IMR-90 (cell line): Measurements from ENCODE around the gene RAPGEF1. TPM values are rescaled to one million over a fixed set of nuclear protein-coding genes. Genes with fewer than 3 reads are reported as not detected.

Source experiments
- ATAC-seq: fragments of 200-7000 bp; cut with Tn5 transposase; 2 replicates; pipeline ENCODE4 v1.9.1; 2020; ENCODE audit warnings: low read depth, mild to moderate bottlenecking, moderate library complexity
- BruUV-seq: library from RNA; stranded (reverse); fragments of 400-500 nt; replicated peaks from 2 replicates; lab custom pipeline; 2021; lab: Mats Ljungman, UMichigan
- CTCF ChIA-PET: fragments of 300-600 bp; formaldehyde crosslinking; extraction: SDS; loops from one replicate; lab custom pipeline; 2021; ENCODE audit warnings: antibody characterized with exemption; lab: Yijun Ruan, JAX
- POLR2A ChIA-PET: fragments of 300-600 bp; sonication (Branson Sonifier 250); formaldehyde crosslinking; loops from one replicate; lab custom pipeline; 2022; ENCODE audit warnings: antibody characterized with exemption; ENCODE audit not compliant: unreplicated experiment; lab: Charles Lee
- DNase-seq: peaks from one replicate; pipeline ENCODE4 v3.0.0; 2013
- H2AFZ ChIP-seq: replicated peaks from 2 replicates; pipeline ENCODE3; 2013; ENCODE audit warnings: low read length, mild to moderate bottlenecking; ENCODE audit not compliant: poor library complexity
- H2AK5ac ChIP-seq: 2 replicates; pipeline ENCODE4 v1.6.1; 2013; ENCODE audit warnings: low read depth, low read length, inconsistent platforms
- H2AK9ac ChIP-seq: replicated peaks from 2 replicates; pipeline ENCODE3; 2013; ENCODE audit warnings: mild to moderate bottlenecking, low read depth, low read length, moderate library complexity; ENCODE audit not compliant: poor library complexity
- H2BK120ac ChIP-seq: 2 replicates; pipeline ENCODE4 v1.6.1; 2013; ENCODE audit warnings: low read depth, low read length, inconsistent platforms
- H2BK15ac ChIP-seq: 3 replicates; pipeline ENCODE4 v1.6.1; 2013; ENCODE audit warnings: low read depth, low read length, inconsistent platforms
- H2BK20ac ChIP-seq: 2 replicates; pipeline ENCODE4 v1.6.1; 2013; ENCODE audit warnings: low read depth, mild to moderate bottlenecking, inconsistent platforms, low read length, moderate library complexity
- H2BK5ac ChIP-seq: 2 replicates; pipeline ENCODE4 v1.6.1; 2013; ENCODE audit warnings: mild to moderate bottlenecking, low read depth, low read length, inconsistent platforms; ENCODE audit not compliant: poor library complexity, severe bottlenecking
- H3K14ac ChIP-seq: replicated peaks from 2 replicates; pipeline ENCODE4 v1.6.1; 2013; ENCODE audit warnings: low read depth, low read length, inconsistent platforms
- H3K18ac ChIP-seq: 2 replicates; pipeline ENCODE4 v1.6.1; 2013; ENCODE audit warnings: low read depth, low read length, control low read depth
- H3K23ac ChIP-seq: 2 replicates; pipeline ENCODE4 v1.6.1; 2013; ENCODE audit warnings: low read depth, low read length, inconsistent platforms
- H3K27ac ChIP-seq: 2 replicates; pipeline ENCODE4 v1.5.1; 2013; ENCODE audit warnings: mild to moderate bottlenecking, control low read depth, low read length; ENCODE audit not compliant: insufficient read depth
- H3K27me3 ChIP-seq: 2 replicates; pipeline ENCODE4 v1.6.1; 2013; ENCODE audit warnings: low read length; ENCODE audit not compliant: control insufficient read depth, insufficient read depth
- H3K36me3 ChIP-seq: 2 replicates; pipeline ENCODE4 v1.6.1; 2013; ENCODE audit warnings: low read length, mixed read lengths; ENCODE audit not compliant: control insufficient read depth, insufficient read depth
- H3K4ac ChIP-seq: 2 replicates; pipeline ENCODE4 v1.6.1; 2013; ENCODE audit warnings: low read depth, low read length, inconsistent platforms
- H3K4me1 ChIP-seq: 2 replicates; pipeline ENCODE4 v1.6.1; 2013; ENCODE audit warnings: low read length, mixed read lengths; ENCODE audit not compliant: control insufficient read depth, insufficient read depth
- H3K4me2 ChIP-seq: 2 replicates; pipeline ENCODE4 v1.6.1; 2013; ENCODE audit warnings: low read depth, mild to moderate bottlenecking, control low read depth, low read length, moderate library complexity
- H3K4me3 ChIP-seq: 2 replicates; pipeline ENCODE4 v1.5.1; 2013; ENCODE audit warnings: low read depth, mild to moderate bottlenecking, control low read depth, low read length, moderate library complexity; ENCODE audit not compliant: insufficient read depth
- H3K56ac ChIP-seq: 2 replicates; pipeline ENCODE4 v1.6.1; 2013; ENCODE audit warnings: low read length, inconsistent platforms; ENCODE audit not compliant: insufficient read depth; ENCODE audit errors: extremely low read depth
- H3K79me1 ChIP-seq, 2 experiments: 2 replicates each; pipeline ENCODE4 v1.6.1; 2013; ENCODE audit warnings: low read length in 2 of 2, inconsistent platforms in 1 of 2, low read depth in 1 of 2
- H3K9ac ChIP-seq: 2 replicates; pipeline ENCODE4 v1.6.1; 2013; ENCODE audit warnings: low read depth, low read length, control low read depth
- H3K9me1 ChIP-seq: 2 replicates; pipeline ENCODE4 v1.6.1; 2013; ENCODE audit warnings: low read length, inconsistent platforms; ENCODE audit not compliant: insufficient read depth
- H3K9me3 ChIP-seq: 2 replicates; pipeline ENCODE4 v1.6.1; 2013; ENCODE audit warnings: low read length; ENCODE audit not compliant: control insufficient read depth, insufficient read depth
- H4K20me1 ChIP-seq: 2 replicates; pipeline ENCODE4 v1.6.1; 2013; ENCODE audit warnings: low read length, inconsistent platforms; ENCODE audit not compliant: insufficient read depth
- H4K5ac ChIP-seq: 2 replicates; pipeline ENCODE4 v1.6.1; 2013; ENCODE audit warnings: mild to moderate bottlenecking, low read depth, low read length, control low read depth
- H4K8ac ChIP-seq, 2 experiments: 2 replicates each; pipeline ENCODE4 v1.6.1; 2013; ENCODE audit warnings: low read depth in 2 of 2, low read length in 2 of 2, control low read depth in 1 of 2, inconsistent platforms in 1 of 2
- H4K91ac ChIP-seq: 2 replicates; pipeline ENCODE4 v1.6.1; 2013; ENCODE audit warnings: low read depth, low read length, inconsistent platforms; ENCODE audit not compliant: insufficient read depth
- CEBPB ChIP-seq: IDR thresholded peaks from 2 replicates; pipeline ENCODE4 v1.6.1; 2012; ENCODE audit warnings: low read depth, low read length, improper control_type of control experiment
- CHD1 ChIP-seq: IDR thresholded peaks from 2 replicates; pipeline ENCODE4 v1.6.1; 2012; ENCODE audit warnings: low read depth, low read length, improper control_type of control experiment
- MAFK ChIP-seq: IDR thresholded peaks from 2 replicates; pipeline ENCODE4 v1.6.1; 2012; ENCODE audit warnings: low read depth, low read length, improper control_type of control experiment
- NFE2L2 ChIP-seq: fragments of 150-350 bp; IDR thresholded peaks from 2 replicates; pipeline ENCODE4 v1.6.1; 2016; ENCODE audit warnings: low read depth, mild to moderate bottlenecking, low read length
- POLR2A ChIP-seq: IDR thresholded peaks from 2 replicates; pipeline ENCODE4 v1.6.1; 2012; ENCODE audit warnings: mild to moderate bottlenecking, low read depth, low read length
- RAD21 ChIP-seq: IDR thresholded peaks from 2 replicates; pipeline ENCODE4 v1.6.1; 2012; ENCODE audit warnings: low read length, improper control_type of control experiment
- RCOR1 ChIP-seq: IDR thresholded peaks from 2 replicates; pipeline ENCODE4 v1.6.1; 2012; ENCODE audit warnings: mild to moderate bottlenecking, low read length, improper control_type of control experiment; ENCODE audit not compliant: insufficient replicate concordance
- WGBS, 2 experiments: methylation state at CpG; one replicate each; pipeline versions ENCODE4 v1.1.5 to v1.1.7; 2013; ENCODE audit warnings: missing lambda C conversion rate in 2 of 2; ENCODE audit not compliant: insufficient read length in 1 of 2; ENCODE audit errors: extremely low coverage in 2 of 2; 5-methylcytosine and 5-hydroxymethylcytosine counted together
- dilution Hi-C: fragments of 300-500 bp; cut with HindIII; formaldehyde crosslinking; loops from one replicate; pipeline ENCODE4 v1.14.3; 2018; ENCODE audit warnings: low sequenced_read_pairs; ENCODE audit not compliant: unreplicated experiment
- in situ Hi-C: fragments of 300-500 bp; cut with MboI; formaldehyde crosslinking; loops from 3 replicates; pipeline ENCODE4 v1.14.3; 2019; ENCODE audit warnings: low sequenced_read_pairs, inconsistent platforms, mixed read lengths
- intact Hi-C: fragments of 100-400 bp; cut with micrococcal nuclease; formaldehyde crosslinking; loops from 2 replicates; pipeline ENCODE4 v1.10.0; 2022
- polyA plus RNA-seq, 3 experiments: library from polyadenylated mRNA; depleted of rRNA; stranded (reverse); fragments of >200 nt; gene quantifications; 2 replicates each; pipeline ENCODE4 v1.2.3, GENCODE V29; 2012; ENCODE audit warnings: low replicate concordance in 1 of 3
- total RNA-seq: library from RNA; depleted of rRNA; stranded (reverse); fragments of >200 nt; gene quantifications from 2 replicates; pipeline ENCODE4 v1.2.3, GENCODE V29; 2012
- TF ChIP-seq, protein P1 (sequence below): fragments of 150-350 bp; IDR thresholded peaks from 2 replicates; pipeline ENCODE4 v1.6.1; 2017; ENCODE audit warnings: mild to moderate bottlenecking, antibody characterized with exemption, low read length, low read depth
- TF ChIP-seq, protein P2 (sequence below): fragments of 150-350 bp; IDR thresholded peaks from 2 replicates; pipeline ENCODE4 v1.6.1; 2016; ENCODE audit warnings: low read depth, mild to moderate bottlenecking, low read length, moderate library complexity, borderline replicate concordance

The RAPGEF1 gene
- total and polyA plus RNA-seq, 2 of the 4 experiments (the other 2 are of a cell fraction) = 13.1 to 22.3 TPM

DNA sequence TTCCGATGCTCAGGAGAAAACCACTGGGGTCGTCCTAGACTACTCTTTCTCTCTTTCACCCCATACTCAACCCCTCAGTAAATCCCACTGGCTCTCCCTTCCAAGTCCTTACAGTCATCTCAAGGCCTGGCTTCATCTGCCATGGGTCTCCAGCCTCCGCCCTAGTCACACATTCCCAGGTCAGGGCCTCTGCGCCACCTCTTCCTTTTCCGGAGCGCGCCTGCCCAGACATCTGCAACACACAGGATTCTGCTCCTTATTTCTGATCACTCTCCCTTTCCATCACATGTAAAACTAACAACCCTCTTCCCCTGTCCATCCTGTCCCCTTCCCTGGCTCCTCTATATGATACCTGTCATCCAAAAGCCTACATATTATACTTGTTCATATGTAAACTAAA, 39.8 kb downstream of the RAPGEF1 start:
- no peaks in the 10 kb centered on the region for H3K36me3 ChIP-seq
- H3K79me1 ChIP-seq = peaks cover 55 to 81% of the 10 kb centered on the region in 2 experiments
- H2AFZ ChIP-seq = no peak overlapping the region
- H4K91ac ChIP-seq = no peak overlapping the region
- H3K9me1 ChIP-seq = peaks cover 20% of the 10 kb centered on the region
- no peak overlapping the region for H2BK120ac ChIP-seq
- no peak overlapping the region for H2AK9ac ChIP-seq
- no peak overlapping the region for H3K4me2 ChIP-seq
- ChIA-PET CTCF (no interaction called here), POLR2A (no interaction called here)
- no TSS peak for BruUV-seq
- in situ Hi-C loops = no loop called here
- no peak overlapping the region for H2BK5ac ChIP-seq
- H3K9ac ChIP-seq = no peak overlapping the region
- no peaks in the 10 kb centered on the region for H3K27me3 ChIP-seq
- H2BK20ac ChIP-seq = no peak overlapping the region
- no peaks in the 10 kb centered on the region for H3K9me3 ChIP-seq
- H3K18ac ChIP-seq = no peak overlapping the region
- H3K56ac ChIP-seq = no peak overlapping the region
- no peak for DNase-seq
- WGBS, 2 experiments = 95% methylated on average over 7 of the region's 7 CpGs; no CpG with 5 or more reads in 1 of the 2 experiments
- no peak overlapping the region for H3K4ac ChIP-seq
- ATAC-seq = no peak
- no peak overlapping the region for H3K14ac ChIP-seq
- H3K4me1 ChIP-seq = peaks cover 15% of the 10 kb centered on the region
- no peak overlapping the region for H3K23ac ChIP-seq
- H4K5ac ChIP-seq = no peak overlapping the region
- intact Hi-C loops = no loop called here
- H2AK5ac ChIP-seq = no peak overlapping the region
- TF ChIP-seq MAFK (no peak), NFE2L2 (no peak), CHD1 (no peak), CEBPB (no peak), RAD21 (no peak), POLR2A (no peak), RCOR1 (no peak)
- TF ChIP-seq, protein P1, sequence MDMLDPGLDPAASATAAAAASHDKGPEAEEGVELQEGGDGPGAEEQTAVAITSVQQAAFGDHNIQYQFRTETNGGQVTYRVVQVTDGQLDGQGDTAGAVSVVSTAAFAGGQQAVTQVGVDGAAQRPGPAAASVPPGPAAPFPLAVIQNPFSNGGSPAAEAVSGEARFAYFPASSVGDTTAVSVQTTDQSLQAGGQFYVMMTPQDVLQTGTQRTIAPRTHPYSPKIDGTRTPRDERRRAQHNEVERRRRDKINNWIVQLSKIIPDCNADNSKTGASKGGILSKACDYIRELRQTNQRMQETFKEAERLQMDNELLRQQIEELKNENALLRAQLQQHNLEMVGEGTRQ = no peak
- TF ChIP-seq, protein P2, sequence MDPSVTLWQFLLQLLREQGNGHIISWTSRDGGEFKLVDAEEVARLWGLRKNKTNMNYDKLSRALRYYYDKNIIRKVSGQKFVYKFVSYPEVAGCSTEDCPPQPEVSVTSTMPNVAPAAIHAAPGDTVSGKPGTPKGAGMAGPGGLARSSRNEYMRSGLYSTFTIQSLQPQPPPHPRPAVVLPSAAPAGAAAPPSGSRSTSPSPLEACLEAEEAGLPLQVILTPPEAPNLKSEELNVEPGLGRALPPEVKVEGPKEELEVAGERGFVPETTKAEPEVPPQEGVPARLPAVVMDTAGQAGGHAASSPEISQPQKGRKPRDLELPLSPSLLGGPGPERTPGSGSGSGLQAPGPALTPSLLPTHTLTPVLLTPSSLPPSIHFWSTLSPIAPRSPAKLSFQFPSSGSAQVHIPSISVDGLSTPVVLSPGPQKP = no peak
- H3K4me3 ChIP-seq = no peak overlapping the region
- no peak overlapping the region for H2BK15ac ChIP-seq
- dilution Hi-C loops = no loop called here
- H4K20me1 ChIP-seq = peaks cover 78% of the 10 kb centered on the region
- H4K8ac ChIP-seq = no peak overlapping the region
- H3K27ac ChIP-seq = no peak overlapping the region
